Cardiac muscle cell (in vitro differentiated cells and primary cell): ENCODE measurements around the gene RFLNA. TPM values are rescaled to one million over a fixed set of nuclear protein-coding genes. Genes with fewer than 3 reads are reported as not detected.

Experiments
- DNase-seq, 2 donors: peaks; one replicate each; pipeline versions ENCODE4 v3.0.0 to v3.0.0-alpha.2; 2010 to 2017; ENCODE audit warnings: low read depth in 1 of 2, low spot score in 1 of 2
- H3K27ac ChIP-seq: fragments of 200-600 bp; sonication (generic); 2 replicates; pipeline ENCODE4 v1.5.1; 2016
- H3K27me3 ChIP-seq: fragments of 200-600 bp; sonication (generic); 2 replicates; pipeline ENCODE4 v1.6.0; 2016; ENCODE audit warnings: control low read depth
- H3K36me3 ChIP-seq: fragments of 200-600 bp; sonication (generic); 2 replicates; pipeline ENCODE4 v1.5.1; 2016; ENCODE audit warnings: control low read depth
- H3K4me1 ChIP-seq: fragments of 200-600 bp; sonication (generic); 2 replicates; pipeline ENCODE4 v1.8.1; 2017; ENCODE audit warnings: low read depth, mild to moderate bottlenecking, mixed run types
- H3K4me3 ChIP-seq: fragments of 200-600 bp; sonication (generic); 2 replicates; pipeline ENCODE4 v1.5.1; 2016; ENCODE audit warnings: mild to moderate bottlenecking
- H3K9me3 ChIP-seq: fragments of 200-600 bp; sonication (generic); 2 replicates; pipeline ENCODE4 v1.5.1; 2017; ENCODE audit warnings: low read depth, mild to moderate bottlenecking, control low read depth
- CTCF ChIP-seq: IDR thresholded peaks from 2 replicates; pipeline ENCODE4 v1.5.1; 2012; ENCODE audit warnings: low read depth, mild to moderate bottlenecking, low read length
- polyA plus RNA-seq: library from polyadenylated mRNA; unstranded; fragments of >200 nt; fragmentation: Nextera tagmentation; extraction: Ambion mirVana; gene quantifications from 2 replicates; pipeline ENCODE4 v1.2.1, GENCODE V29; 2016
- total RNA-seq: library from RNA; depleted of rRNA; stranded (reverse); fragments of >200 nt; gene quantifications from 2 replicates; pipeline ENCODE4 v1.2.3, GENCODE V29; 2016

RFLNA gene
- total and polyA plus RNA-seq, 2 experiments from 2014 or later, result 1.8 to 4.5 TPM

DNA sequence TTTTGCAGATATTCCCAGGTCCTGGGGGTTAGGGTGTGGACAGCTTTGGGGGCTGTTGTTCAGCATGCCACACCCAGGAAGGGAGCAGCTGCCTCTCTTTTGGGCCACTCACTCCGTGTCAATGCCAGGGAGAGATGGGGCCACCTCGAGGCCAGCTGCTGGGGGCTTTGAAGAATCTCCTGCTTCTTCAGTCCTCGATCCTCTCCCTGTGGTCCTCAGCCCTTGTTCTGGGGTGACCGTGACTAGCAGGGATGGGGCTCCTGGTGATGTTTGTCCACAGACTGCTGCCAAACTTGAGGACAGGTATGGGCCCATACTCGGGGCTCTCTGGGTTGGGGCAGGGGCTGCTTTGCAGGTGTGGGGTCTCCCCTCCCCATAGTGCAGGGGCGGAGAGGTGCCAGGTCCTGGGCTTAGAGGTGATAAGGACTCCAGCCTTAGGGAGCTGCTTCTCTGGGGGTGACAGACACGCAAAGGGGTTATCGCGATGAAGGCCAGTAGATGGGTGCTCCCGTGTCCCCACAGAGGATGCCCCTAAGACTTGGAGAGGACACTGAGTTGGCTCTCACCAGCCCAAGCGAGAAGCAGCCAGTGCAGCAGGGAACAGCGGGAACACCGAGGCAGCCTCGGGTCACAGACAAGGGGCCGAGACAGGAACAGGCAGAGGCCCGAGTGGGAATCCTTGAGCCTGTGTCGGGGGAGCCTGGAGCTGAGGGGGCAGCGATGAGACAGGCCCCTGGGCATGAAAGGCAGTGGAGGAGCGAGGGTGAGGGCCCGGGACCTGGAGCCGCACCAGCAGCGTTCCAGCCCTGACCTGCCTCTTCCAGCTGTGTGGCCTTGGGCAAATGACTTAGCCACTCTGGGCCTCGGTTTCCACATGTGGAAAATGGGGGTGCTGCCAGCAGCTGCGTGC, 11.1 kb downstream of the RFLNA start:
- Histone ChIP-seq H3K36me3 (no peaks in the 10 kb centered on the region), H3K9me3 (no peaks in the 10 kb centered on the region), H3K4me1 (no peaks in the 10 kb centered on the region), H3K27ac (no peak overlapping the region), H3K27me3 (no peaks in the 10 kb centered on the region), H3K4me3 (no peak overlapping the region)
- TF ChIP-seq CTCF, result no peak
- no peak for DNase-seq

- TF ChIP-seq CTCF, result no peak
- DNase-seq, result no peak
- H3K36me3 ChIP-seq, result no peaks in the 10 kb centered on the region
- H3K4me3 ChIP-seq, result no peak overlapping the region
- H3K9me3 ChIP-seq, result no peaks in the 10 kb centered on the region
- H3K27me3 ChIP-seq, result no peaks in the 10 kb centered on the region
- no peak overlapping the region for H3K27ac ChIP-seq
- no peaks in the 10 kb centered on the region for H3K4me1 ChIP-seq
Measured at GRCh38 chr12:124306686-124307555, 12.0 kb downstream of the RFLNA start.

DNA sequence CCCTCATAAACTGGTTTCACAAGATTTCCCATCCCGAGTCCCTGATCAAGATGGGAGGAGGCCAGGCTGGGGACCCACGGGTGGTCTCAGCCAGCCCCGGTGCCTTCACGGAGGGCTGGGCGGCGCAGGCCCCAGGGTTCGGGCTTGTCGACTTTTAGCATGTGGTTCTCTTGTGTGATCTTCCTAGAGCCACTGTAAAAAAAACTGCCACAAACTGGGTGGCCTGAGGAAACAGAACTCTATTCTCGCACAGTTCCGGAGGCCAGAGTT, 12.6 kb downstream of the RFLNA start:
- no peak for TF ChIP-seq CTCF
- H3K4me1 ChIP-seq, result no peaks in the 10 kb centered on the region
- no peak for DNase-seq
- no peaks in the 10 kb centered on the region for H3K9me3 ChIP-seq
- H3K4me3 ChIP-seq, result no peak overlapping the region
- no peaks in the 10 kb centered on the region for H3K27me3 ChIP-seq
- no peaks in the 10 kb centered on the region for H3K36me3 ChIP-seq
- no peak overlapping the region for H3K27ac ChIP-seq

- no peak overlapping the region for H3K4me3 ChIP-seq
- no peak for TF ChIP-seq CTCF
Measured at GRCh38 chr12:124308741-124309140, 13.8 kb downstream of the RFLNA start.

GRCh38 chr12:124309231-124309630, 14.3 kb downstream of the RFLNA start:
- Histone ChIP-seq H3K27me3 (no peaks in the 10 kb centered on the region), H3K27ac (no peak overlapping the region), H3K9me3 (no peaks in the 10 kb centered on the region), H3K4me1 (no peaks in the 10 kb centered on the region), H3K36me3 (no peaks in the 10 kb centered on the region), H3K4me3 (no peak overlapping the region)
- TF ChIP-seq CTCF, result no peak
- no peak for DNase-seq

More at GRCh38 chr12:124308741-124309140, 13.8 kb downstream of the RFLNA start:
- no peaks in the 10 kb centered on the region for H3K36me3 ChIP-seq
- no peaks in the 10 kb centered on the region for H3K4me1 ChIP-seq
- H3K27me3 ChIP-seq, result no peaks in the 10 kb centered on the region
- no peak for DNase-seq
- H3K27ac ChIP-seq, result no peak overlapping the region
- no peaks in the 10 kb centered on the region for H3K9me3 ChIP-seq
